ENCODE measurements around the gene TINAG.
"Not testable (repeated sequence)": the region's sequence is repeated elsewhere in the genome, so short reads cannot be mapped to it uniquely, and the experiment has no call there.

TINAG gene

DNA sequence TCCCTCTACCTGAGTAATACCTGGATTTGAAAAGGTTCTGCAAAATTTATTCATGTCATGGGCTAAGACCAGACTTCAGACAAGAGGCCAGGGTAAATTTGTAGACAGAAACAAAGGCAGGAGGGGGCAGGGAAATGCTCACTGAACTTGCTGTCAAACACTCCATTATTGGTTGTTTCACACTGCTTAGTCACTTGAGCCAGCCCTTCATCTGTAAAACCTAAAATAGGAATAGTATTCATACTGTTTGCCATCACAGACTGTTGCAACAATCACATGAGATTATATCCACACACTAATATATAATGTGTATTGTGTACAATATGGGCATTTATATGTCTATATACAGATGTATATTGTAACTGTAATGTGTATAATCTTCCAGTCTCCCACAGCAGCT lies 6.5 kb upstream of the TINAG start:
- TF ChIP-seq, protein P1, sequence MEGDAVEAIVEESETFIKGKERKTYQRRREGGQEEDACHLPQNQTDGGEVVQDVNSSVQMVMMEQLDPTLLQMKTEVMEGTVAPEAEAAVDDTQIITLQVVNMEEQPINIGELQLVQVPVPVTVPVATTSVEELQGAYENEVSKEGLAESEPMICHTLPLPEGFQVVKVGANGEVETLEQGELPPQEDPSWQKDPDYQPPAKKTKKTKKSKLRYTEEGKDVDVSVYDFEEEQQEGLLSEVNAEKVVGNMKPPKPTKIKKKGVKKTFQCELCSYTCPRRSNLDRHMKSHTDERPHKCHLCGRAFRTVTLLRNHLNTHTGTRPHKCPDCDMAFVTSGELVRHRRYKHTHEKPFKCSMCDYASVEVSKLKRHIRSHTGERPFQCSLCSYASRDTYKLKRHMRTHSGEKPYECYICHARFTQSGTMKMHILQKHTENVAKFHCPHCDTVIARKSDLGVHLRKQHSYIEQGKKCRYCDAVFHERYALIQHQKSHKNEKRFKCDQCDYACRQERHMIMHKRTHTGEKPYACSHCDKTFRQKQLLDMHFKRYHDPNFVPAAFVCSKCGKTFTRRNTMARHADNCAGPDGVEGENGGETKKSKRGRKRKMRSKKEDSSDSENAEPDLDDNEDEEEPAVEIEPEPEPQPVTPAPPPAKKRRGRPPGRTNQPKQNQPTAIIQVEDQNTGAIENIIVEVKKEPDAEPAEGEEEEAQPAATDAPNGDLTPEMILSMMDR (IDR thresholded peaks at IDR 0.05; ENCODE audit: low read depth, low read length, missing control alignments), result no peak
- H3K4me3 ChIP-seq (ENCODE audit: low read depth, low read length), result no peak overlapping the region
- no peak for DNase-seq (ENCODE audit: low read depth)

DNA sequence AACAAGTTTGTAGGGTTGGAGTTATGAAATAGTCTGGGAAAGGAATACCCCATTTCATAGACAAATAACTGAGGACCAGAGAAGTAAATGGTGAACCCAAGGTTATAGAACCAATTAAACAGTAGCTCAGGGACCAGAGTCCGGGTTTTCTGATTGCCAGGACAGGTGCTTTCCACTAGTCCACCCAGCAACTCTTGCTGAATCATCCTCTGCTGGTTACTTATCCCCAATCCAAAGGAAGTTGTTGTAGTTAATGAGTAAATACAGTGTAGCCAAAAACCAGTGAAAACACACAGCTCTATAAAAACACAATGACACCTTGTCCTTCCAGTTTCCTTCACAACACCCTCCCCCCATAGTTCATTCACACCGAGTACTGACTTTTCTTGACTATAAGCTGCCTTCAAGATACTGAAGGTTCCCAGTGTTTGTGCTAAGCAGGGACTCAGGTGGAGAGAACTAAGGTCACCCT lies 766 bp upstream of the TINAG start:
- H3K4me3 ChIP-seq (ENCODE audit: low read depth, low read length), result no peak overlapping the region
- TF ChIP-seq, protein P1 (IDR thresholded peaks at IDR 0.05; ENCODE audit: low read depth, low read length, missing control alignments), result no peak
- DNase-seq (ENCODE audit: low read depth), result no peak

DNA sequence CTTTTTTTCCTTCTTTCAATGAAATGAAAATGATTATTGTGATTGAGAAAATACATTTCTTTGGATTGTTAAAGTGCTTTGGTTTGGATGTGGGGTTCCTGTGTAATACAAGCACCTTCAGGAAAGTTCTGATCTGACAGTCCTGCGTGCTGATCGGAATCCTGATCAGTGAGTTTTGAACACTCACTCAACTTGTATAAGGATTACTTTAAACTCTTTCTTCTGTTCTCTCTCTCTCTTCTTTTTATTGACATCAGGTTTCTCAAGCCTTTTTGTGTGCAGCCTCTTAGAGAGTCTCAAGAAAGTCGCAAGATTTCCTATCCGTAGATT lies 710 bp downstream of the TINAG start:
- no peak overlapping the region for H3K4me3 ChIP-seq (ENCODE audit: low read depth, low read length)
- DNase-seq (ENCODE audit: low read depth), result no peak
- TF ChIP-seq, protein P1 (IDR thresholded peaks at IDR 0.05; ENCODE audit: low read depth, low read length, missing control alignments), result no peak

DNA sequence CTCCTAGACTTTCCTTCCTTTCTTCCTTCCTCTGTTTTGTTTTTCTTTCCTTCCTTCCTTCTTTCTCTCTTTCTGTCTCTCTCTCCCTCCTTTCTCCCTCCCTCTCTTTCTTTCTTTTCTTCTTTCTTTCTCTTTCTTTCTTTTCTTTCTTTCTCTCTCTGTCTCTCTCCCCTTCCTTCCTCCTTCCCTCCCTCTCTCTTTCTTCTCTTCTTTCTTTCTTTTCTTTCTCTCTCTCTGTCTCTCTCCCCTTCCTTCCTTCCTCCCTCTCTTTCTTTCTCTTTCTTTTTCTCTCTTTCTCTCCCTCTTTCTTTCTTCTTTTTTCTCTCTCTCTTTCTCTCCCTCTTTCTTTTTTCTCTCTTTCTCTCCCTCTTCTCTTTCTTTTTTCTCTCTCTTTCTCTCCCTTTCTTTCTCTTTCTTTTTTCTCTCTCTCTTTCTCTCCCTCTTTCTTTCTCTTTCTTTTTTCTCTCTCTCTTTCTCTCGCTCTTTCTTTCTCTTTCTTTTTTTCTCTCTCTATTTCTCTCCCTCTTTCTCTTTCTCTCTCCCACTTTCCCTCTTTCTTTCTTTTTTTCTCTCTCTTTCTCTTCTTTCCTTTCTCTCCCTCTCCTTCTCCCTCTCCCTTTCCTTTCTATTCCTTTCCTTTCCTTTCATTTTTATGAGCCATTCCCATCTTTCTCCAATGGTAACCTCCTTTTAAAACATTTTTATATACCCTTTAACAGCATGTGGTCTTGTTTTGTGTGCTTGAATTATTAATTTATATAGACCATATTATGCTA lies 2.3 kb downstream of the TINAG start:
- DNase-seq (ENCODE audit: low read depth), result no peak
- TF ChIP-seq, protein P1 (IDR thresholded peaks at IDR 0.05; ENCODE audit: low read depth, low read length, missing control alignments), result no peak
- H3K4me3 ChIP-seq (ENCODE audit: low read depth, low read length), result no peak overlapping the region

DNA sequence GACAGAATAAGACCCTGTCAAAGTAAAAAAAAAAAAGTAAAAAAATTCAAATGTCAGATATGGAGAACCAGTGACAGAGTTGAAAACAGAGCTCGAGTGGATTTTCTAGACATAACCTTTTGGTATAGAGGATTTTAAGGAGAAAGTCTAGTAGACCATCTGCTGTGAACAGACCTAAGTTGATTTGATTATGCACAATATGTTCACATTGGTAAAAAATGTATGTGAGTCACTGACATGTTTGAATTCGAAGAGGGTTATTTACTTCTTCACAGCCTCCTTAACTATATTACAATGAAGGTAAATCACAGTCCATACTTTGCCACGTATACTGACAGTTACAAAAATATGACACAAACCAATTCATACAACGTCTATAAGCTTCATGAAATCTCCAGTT lies 7.4 kb downstream of the TINAG start:
- H3K4me3 ChIP-seq (ENCODE audit: low read depth, low read length), result no peak overlapping the region
- DNase-seq (ENCODE audit: low read depth), result no peak
- TF ChIP-seq, protein P1 (IDR thresholded peaks at IDR 0.05; ENCODE audit: low read depth, low read length, missing control alignments), result no peak

DNA sequence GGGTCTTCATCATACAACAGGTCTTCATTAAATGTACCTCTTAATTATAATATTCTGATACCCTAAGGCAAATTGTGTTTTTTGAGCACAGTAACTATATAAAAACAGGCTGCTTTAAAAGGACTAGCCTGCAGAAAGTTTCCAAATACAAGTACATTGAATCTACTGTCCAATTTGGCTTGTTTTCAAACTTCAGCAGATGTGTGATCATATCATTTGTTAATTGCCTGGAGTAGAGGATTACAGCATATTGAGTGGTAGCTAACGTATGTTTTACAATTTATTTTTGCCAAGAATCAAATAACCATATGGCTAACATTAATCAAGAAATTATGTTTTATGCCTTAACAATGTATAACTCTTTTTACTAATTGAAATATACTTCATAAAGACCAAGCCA lies 12.6 kb downstream of the TINAG start:
- no peak for DNase-seq (ENCODE audit: low read depth)
- no peak overlapping the region for H3K4me3 ChIP-seq (ENCODE audit: low read depth, low read length)
- TF ChIP-seq, protein P1 (IDR thresholded peaks at IDR 0.05; ENCODE audit: low read depth, low read length, missing control alignments), result no peak

DNA sequence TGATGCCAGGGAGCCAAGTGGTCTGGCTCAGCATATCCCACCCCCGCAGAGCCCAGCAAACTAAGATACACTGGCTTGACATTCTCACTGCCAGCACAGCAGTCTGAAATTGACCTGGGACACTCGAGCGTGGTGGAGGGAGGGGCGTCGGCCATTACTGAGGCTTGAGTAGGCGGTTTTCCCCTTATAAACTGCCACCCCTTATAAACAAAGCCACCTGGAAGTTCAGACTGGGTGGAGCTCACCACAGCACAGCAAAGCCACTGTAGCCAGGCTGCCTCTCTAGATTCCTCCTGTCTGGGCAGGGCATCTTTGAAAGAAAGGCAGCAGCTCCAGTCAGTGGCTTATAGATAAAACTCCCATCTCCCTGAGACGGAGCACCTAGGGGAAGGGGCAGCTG lies 19.4 kb downstream of the TINAG start:
- H3K4me3 ChIP-seq (ENCODE audit: low read depth, low read length), result no peak overlapping the region
- TF ChIP-seq, protein P1 (IDR thresholded peaks at IDR 0.05; ENCODE audit: low read depth, low read length, missing control alignments), result no peak
- DNase-seq (ENCODE audit: low read depth), result no peak

DNA sequence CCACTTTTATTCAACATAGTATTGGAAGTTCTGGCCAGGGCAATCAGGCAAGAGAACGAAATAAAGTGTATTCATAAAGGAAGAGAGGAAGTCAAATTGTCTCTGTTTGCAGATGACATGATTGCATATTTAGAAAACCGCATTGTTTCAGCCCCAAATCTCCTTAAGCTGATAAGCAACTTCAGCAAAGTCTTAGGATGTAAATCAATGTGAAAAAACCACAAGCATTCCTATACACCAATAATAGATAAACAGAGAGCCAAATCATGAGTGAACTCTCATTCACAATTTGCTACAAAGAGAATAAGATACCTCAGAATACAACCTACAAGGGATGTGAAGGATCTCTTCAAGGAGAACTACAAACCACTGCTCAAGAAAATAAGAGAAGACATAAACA lies 23.3 kb downstream of the TINAG start:
- not testable (repeated sequence) for H3K4me3 ChIP-seq (ENCODE audit: low read depth, low read length); DNase-seq (ENCODE audit: low read depth)

Data from GM12864 (cell line).